Astrocyte (in vitro differentiated cells and primary cell): ENCODE results near the gene HTRA1.

ENCODE experiments used
- CTCF ChIP-seq: IDR thresholded peaks from 2 replicates; pipeline ENCODE4 v1.5.1; 2011; ENCODE audit warnings: low read depth, mild to moderate bottlenecking, inconsistent platforms, low read length, moderate library complexity; ENCODE audit not compliant: insufficient read depth
- EZH2 ChIP-seq: IDR thresholded peaks from 2 replicates; pipeline ENCODE4 v1.6.1; 2012; ENCODE audit warnings: mild to moderate bottlenecking, low read length, inconsistent platforms; ENCODE audit not compliant: insufficient read depth

GRCh38 chr10:122473116-122473515 is 11.8 kb downstream of the HTRA1 start:
- no peak for TF ChIP-seq CTCF
- no peak for TF ChIP-seq EZH2
